HepG2 (cell line): ENCODE data around the gene TCAP. TPM values are rescaled to one million over a fixed set of nuclear protein-coding genes. Genes with fewer than 3 reads are reported as not detected.

Source experiments
- CENPT ChIP-seq: sonication (generic); formaldehyde crosslinking; IDR thresholded peaks from 2 replicates; pipeline ENCODE4 v1.8.0; 2022; ENCODE audit warnings: low read depth, mild to moderate bottlenecking, moderate library complexity, missing genetic modification reagents
- E2F1 ChIP-seq: sonication (generic); formaldehyde crosslinking; IDR thresholded peaks from 2 replicates; pipeline ENCODE4 v1.5.0; 2020; ENCODE audit warnings: missing genetic modification reagents
- EEA1 ChIP-seq: sonication (generic); formaldehyde crosslinking; IDR thresholded peaks from 2 replicates; pipeline ENCODE4 v1.5.1; 2020; ENCODE audit warnings: mild to moderate bottlenecking, missing genetic modification reagents, borderline replicate concordance
- HNRNPL ChIP-seq: fragments of 200-400 bp; formaldehyde crosslinking; IDR thresholded peaks from 2 replicates; pipeline ENCODE4 v1.6.1; 2017; ENCODE audit warnings: mild to moderate bottlenecking, low read depth, low read length
- KDM3A ChIP-seq: IDR thresholded peaks from 2 replicates; pipeline ENCODE4 v1.6.1; 2018; ENCODE audit warnings: low read depth, missing compliant biosample characterization
- RORA ChIP-seq: sonication (generic); formaldehyde crosslinking; IDR thresholded peaks from 2 replicates; pipeline ENCODE4 v1.5.0; 2020; ENCODE audit warnings: mild to moderate bottlenecking, missing genetic modification reagents, moderate library complexity
- SOX13 ChIP-seq, 3 experiments: fragments of 450-650 bp in 1 of 3; sonication (generic) in 1 of 3; formaldehyde crosslinking in 1 of 3; IDR thresholded peaks in 2 of 3; conservative IDR thresholded peaks in 1 of 3; 2 replicates each; pipeline versions ENCODE4 v1.5.0 to v1.6.1; 2016 to 2020; ENCODE audit warnings: antibody characterized with exemption in 1 of 3, mild to moderate bottlenecking in 1 of 3, missing compliant biosample characterization in 1 of 3, missing genetic modification reagents in 1 of 3, moderate library complexity in 1 of 3
- TIGD3 ChIP-seq: sonication (generic); formaldehyde crosslinking; IDR thresholded peaks from 2 replicates; pipeline ENCODE4 v1.5.1; 2020; ENCODE audit warnings: mild to moderate bottlenecking, missing genetic modification reagents, borderline replicate concordance
- ZHX2 ChIP-seq, 2 experiments: sonication (generic) in 1 of 2; formaldehyde crosslinking in 1 of 2; IDR thresholded peaks; 2 replicates each; pipeline versions ENCODE4 v1.6.1 to v1.9.0; 2014 to 2022; ENCODE audit warnings: antibody characterized with exemption in 1 of 2, borderline replicate concordance in 1 of 2, inconsistent platforms in 1 of 2, low read depth in 1 of 2, missing genetic modification reagents in 1 of 2
- ZNF18 ChIP-seq: sonication (generic); formaldehyde crosslinking; IDR thresholded peaks from 2 replicates; pipeline ENCODE4 v1.8.0; 2022; ENCODE audit warnings: mild to moderate bottlenecking, missing genetic modification reagents; ENCODE audit not compliant: insufficient replicate concordance
- ZNF280D ChIP-seq: sonication (generic); formaldehyde crosslinking; IDR thresholded peaks from 2 replicates; pipeline ENCODE4 v1.5.1; 2020; ENCODE audit warnings: mild to moderate bottlenecking, missing genetic modification reagents
- ZNF296 ChIP-seq: sonication (generic); formaldehyde crosslinking; conservative IDR thresholded peaks from 2 replicates; pipeline ENCODE4 v1.5.0; 2020; ENCODE audit warnings: mild to moderate bottlenecking, missing genetic modification reagents
- ZNF496 ChIP-seq: sonication (generic); formaldehyde crosslinking; IDR thresholded peaks from 2 replicates; pipeline ENCODE4 v1.8.1; 2023; ENCODE audit warnings: mild to moderate bottlenecking, moderate library complexity, missing genetic modification reagents; ENCODE audit not compliant: insufficient replicate concordance
- ZSCAN22 ChIP-seq: sonication (generic); formaldehyde crosslinking; IDR thresholded peaks from 2 replicates; pipeline ENCODE4 v1.4.0; 2020; ENCODE audit warnings: mild to moderate bottlenecking, missing genetic modification reagents
- polyA plus RNA-seq, 8 experiments: library from polyadenylated mRNA; depleted of rRNA in 3 of 8; stranded (reverse) in 7 of 8; unstranded in 1 of 8; fragments of >200 nt; fragmentation: Illumina TruSeq in 4 of 8; extraction: Trizol in 4 of 8; gene quantifications; 2 replicates each; pipeline versions ENCODE4 v1.2.1 to v1.2.3, GENCODE V29; 2011 to 2016; ENCODE audit warnings: low read depth in 4 of 8, missing spikeins in 1 of 8, mixed read lengths in 1 of 8; ENCODE audit not compliant: insufficient read depth in 1 of 8
- total RNA-seq, 5 experiments: library from RNA; depleted of rRNA; stranded (reverse); fragments of >200 nt; fragmentation: Illumina TruSeq; extraction: Trizol; gene quantifications; 2 replicates each; pipeline ENCODE4 v1.2.3, GENCODE V29; 2016; ENCODE audit warnings: low read depth in 1 of 5

The TCAP gene
- total and polyA plus RNA-seq, 2 of the 13 experiments (the other 11 are each of a cell fraction or from before 2014, with no cell fraction given): 0.24 to 0.65 TPM

GRCh38 chr17:39699818-39700147 is 34.6 kb downstream of the TCAP start, which contains the start of gene ERBB2 (continued):
- TF ChIP-seq ZHX2 (IDR thresholded peaks at IDR 0.05; ENCODE audit: low read depth) (no peak), ZHX2 (CRISPR knock-in tag; IDR thresholded peaks at IDR 0.05; ENCODE audit: borderline replicate concordance) (no peak), SOX13 (IDR thresholded peaks at IDR 0.05) (no peak), SOX13 (CRISPR knock-in tag; conservative IDR thresholded peaks at IDR 0.05 in 1 of 2, IDR thresholded peaks at IDR 0.05 in 1 of 2) (peak in 1 of 2 experiments; percentile 44; a peak in 2 of 4 replicates), E2F1 (CRISPR knock-in tag) (no peak), TIGD3 (CRISPR knock-in tag) (no peak), ZSCAN22 (no peak), KDM3A (CRISPR knock-in tag) (no peak), CENPT (no peak), ZNF18 (CRISPR knock-in tag) (no peak), RORA (CRISPR knock-in tag) (no peak), EEA1 (CRISPR knock-in tag) (peak; percentile 59; the same call in 1 of the 2 replicates), ZNF496 (CRISPR knock-in tag) (no peak), ZNF296 (CRISPR knock-in tag) (0 out of 2 replicates have a peak, but pooled peaks have one; percentile 5), ZNF280D (CRISPR knock-in tag) (peak; percentile 20; the same call in 1 of the 2 replicates), HNRNPL (0 out of 2 replicates have a peak, but pooled peaks have one; percentile 49)
